NCI-H2081 (cell line): Measurements from ENCODE around the gene MYH14.

Experiments used
- DNase-seq, 2 experiments: peaks; one replicate each; lab custom pipeline; 2025; lab: John Stamatoyannopoulos, UW

Gene MYH14

DNA sequence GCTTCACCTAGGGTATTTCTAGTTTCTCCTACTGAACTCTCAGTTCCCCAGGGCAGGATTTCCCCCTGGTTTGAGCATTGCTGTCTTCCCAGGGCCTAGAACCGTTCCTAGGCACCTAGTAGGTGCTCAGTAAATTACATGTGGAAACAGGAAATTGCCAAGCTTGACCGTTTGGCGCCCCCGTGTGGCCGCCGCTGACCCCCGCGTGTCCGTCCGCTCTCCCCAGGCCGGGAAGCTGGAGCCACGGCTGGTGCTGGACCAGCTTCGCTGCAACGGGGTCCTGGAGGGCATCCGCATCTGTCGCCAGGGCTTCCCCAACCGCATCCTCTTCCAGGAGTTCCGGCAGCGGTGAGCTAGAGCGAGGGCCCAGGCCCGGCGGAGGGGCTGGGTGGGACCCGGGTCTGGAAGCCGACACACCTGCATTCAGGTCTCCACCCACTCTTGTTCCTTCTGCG lies 55.5 kb downstream of the MYH14 start:
- DNase-seq = no peak

DNA sequence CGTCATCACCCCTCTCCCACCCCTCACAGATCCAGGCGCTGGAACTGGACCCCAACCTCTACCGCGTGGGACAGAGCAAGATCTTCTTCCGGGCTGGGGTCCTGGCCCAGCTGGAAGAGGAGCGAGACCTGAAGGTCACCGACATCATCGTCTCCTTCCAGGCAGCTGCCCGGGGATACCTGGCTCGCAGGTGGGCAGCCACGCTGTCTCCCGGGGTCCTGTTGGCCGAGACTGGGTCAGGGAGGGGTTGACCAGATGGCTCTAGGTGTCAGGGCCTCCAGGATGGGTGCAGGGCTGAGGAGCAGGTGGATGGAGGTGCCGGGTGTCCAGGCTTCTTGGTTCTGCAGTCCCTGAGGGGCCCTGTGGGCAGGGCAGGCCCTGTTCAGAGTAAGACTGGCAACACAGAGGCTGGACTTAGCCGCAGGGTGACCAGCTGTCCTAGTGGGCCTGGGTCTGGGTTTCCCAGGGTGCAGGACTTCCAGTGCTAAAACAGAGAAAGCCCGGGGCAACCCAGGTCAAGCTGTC lies 58.1 kb downstream of the MYH14 start:
- DNase-seq = no peak

GRCh38 chr19:50263176-50263575 lies 59.8 kb downstream of the MYH14 start:
- DNase-seq = no peak

- DNase-seq = no peak
Observed at GRCh38 chr19:50264483-50265186, 61.2 kb downstream of the MYH14 start.

- DNase-seq = no peak
Observed at GRCh38 chr19:50266041-50266440, 62.6 kb downstream of the MYH14 start.

DNA sequence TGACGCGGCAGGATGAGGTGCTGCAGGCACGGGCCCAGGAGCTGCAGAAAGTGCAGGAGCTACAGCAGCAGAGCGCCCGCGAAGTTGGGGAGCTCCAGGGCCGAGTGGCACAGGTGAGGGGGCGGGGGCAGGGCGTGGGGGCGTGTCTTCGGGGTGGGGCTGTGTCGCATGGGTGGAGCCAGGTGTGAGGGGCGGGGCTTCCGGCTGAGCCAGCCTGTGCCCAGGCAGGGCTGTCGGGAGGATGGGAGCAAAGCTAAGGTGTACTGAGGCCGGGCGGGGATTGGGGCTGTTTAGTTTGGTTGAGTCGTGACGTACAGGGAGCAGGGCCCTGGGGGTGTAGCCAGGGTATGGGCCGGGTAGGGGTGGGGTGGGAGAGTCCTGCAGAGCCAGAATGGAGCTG lies 63.5 kb downstream of the MYH14 start:
- DNase-seq = no peak

GRCh38 chr19:50268041-50268440 lies 64.6 kb downstream of the MYH14 start:
- no peak for DNase-seq

DNA sequence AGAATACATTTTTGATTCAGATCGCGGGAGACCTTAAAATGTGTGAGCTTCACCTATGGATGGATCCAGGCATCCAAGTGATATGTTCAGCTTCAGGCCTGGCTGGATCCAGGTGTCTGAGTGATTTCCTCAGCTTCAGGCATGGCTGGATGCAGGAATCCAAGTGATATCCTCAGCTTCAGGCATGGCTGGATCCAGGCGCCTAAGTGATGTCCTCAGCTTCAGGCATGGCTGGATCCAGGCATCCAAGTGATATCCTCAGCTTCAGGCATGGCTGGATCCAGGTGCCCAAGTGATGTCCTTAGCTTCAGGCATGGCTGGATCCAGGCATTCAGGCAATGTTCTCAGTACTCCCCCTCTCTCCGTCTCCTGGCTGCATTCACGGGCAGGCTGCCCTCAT lies 65.1 kb downstream of the MYH14 start:
- DNase-seq = no peak

DNA sequence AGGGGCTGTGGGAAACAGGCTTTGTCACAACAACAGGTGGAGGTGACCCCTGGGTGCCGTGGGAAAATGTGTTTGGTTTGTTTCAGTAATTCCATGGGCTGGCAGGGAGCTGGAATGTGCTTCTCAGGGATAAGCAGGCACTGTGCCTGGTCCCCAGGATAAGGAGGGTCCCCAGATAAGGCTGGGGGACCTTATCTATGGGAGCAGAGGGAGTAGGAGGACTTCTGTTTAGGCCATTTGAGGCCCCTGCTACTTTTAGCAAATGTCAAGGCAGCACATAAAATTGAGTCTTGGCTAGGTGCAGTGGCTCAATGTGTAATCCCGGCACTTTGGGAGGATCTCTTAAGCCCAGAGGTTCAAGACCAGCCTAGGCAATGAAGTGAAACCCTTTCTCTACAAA lies 66.2 kb downstream of the MYH14 start:
- DNase-seq = no peak

GRCh38 chr19:50272263-50272897 lies 69.0 kb downstream of the MYH14 start:
- DNase-seq = no peak

DNA sequence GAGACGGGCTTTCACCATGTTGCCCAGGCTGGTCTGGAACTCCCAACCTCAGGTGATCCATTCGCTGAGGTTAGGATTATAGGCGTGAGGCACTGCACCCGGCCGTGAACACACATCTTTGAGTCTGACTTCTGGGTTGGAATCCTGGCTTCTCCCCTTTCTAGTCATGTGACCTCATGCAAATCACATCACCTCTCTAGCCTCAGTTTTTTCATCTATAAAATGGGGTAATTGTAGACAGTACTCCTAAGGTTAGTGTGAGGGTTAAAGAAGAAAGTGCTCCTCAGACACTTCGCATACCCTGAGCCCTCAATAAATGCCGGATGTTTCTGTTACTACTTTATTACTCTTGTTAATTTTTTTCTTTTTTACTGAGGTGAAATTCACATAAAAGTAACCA lies 70.4 kb downstream of the MYH14 start:
- no peak for DNase-seq

- no peak for DNase-seq
Observed at GRCh38 chr19:50275577-50276368, 72.4 kb downstream of the MYH14 start.

DNA sequence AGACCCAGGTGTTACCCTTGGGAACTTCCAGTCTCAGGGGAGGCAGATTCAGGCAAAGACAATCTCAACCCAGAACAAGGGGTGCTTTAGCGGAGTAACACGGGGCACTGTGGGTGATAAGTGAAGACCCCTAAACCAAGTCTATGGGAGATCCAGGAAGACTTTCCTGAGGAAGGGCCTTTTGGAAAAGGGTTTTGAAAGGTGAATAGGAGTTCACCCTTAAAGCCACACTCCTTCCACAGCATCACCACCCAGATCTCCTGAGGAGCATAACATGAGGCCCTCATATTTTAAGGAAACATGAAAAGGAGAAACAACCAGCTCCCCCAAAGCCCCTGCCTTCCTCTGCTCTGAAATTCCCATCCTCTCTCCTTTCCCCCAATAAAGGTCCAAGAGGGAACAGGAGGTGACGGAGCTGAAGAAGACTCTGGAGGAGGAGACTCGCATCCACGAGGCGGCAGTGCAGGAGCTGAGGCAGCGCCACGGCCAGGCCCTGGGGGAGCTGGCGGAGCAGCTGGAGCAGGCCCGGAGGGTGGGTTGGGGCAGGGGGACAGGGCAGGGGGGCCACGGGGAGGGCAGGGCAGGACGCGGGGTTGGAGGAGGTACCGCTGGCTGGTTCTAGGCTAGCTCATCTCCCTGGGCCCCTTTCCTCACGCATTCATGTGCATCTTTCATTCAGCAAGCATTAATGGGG lies 73.1 kb downstream of the MYH14 start:
- no peak for DNase-seq

- DNase-seq = no peak
Observed at GRCh38 chr19:50277966-50278580, 74.7 kb downstream of the MYH14 start.

DNA sequence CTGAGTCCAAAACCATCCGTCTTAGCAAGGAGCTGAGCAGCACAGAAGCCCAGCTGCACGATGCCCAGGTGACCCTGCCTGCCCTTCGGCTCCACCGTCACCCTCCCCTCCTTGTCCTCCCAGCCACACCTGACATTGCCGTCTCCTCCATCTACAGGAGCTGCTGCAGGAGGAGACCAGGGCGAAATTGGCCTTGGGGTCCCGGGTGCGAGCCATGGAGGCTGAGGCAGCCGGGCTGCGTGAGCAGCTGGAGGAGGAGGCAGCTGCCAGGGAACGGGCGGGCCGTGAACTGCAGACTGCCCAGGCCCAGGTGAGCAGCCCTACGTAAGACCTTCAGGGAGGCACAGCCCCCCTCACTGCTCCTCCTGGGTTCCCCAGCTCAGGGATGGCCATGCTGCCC lies 76.7 kb downstream of the MYH14 start:
- DNase-seq = no peak

DNA sequence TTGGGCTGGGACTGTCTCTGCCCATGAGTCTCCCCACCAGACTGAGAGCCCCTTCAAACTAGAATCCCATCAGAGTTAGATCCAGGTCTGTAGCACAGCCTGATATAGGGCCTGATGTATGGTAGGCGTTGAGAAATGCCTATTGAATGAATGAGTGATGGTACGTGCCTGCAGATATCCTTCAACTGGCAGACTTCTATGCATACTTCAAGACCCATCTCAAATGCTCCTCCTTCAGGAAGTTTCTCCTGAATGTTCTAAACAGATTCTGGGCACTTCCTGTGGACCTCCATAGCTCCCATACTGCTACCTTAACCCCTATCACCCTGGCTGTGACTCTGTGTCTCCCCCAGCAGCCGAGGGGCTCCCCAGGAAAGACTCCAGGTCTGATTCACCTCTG lies 77.6 kb downstream of the MYH14 start:
- no peak for DNase-seq

- no peak for DNase-seq
Observed at GRCh38 chr19:50281491-50281890, 78.1 kb downstream of the MYH14 start.

DNA sequence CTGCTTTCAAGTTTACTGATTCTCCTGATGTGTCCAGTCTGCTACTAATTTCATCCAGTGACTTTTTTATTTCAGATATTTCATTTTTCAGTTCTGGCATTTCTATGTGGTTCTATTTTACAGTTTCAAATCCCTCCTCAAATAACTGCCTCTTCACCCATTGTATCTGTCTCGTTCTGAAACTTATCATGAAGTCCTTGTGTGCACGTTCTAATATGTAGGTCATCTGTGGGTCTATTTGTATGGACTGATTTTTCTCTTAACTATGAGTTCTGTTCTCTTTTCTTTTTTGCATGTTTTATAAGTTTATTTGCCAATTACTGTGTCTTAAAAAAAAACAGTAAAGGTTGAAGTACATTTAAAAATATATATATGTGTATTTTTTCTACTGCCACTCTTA lies 82.4 kb downstream of the MYH14 start:
- no peak for DNase-seq

GRCh38 chr19:50286443-50286842 lies 83.0 kb downstream of the MYH14 start:
- DNase-seq = no peak

- DNase-seq = no peak
Observed at GRCh38 chr19:50287331-50287730, 83.9 kb downstream of the MYH14 start.

DNA sequence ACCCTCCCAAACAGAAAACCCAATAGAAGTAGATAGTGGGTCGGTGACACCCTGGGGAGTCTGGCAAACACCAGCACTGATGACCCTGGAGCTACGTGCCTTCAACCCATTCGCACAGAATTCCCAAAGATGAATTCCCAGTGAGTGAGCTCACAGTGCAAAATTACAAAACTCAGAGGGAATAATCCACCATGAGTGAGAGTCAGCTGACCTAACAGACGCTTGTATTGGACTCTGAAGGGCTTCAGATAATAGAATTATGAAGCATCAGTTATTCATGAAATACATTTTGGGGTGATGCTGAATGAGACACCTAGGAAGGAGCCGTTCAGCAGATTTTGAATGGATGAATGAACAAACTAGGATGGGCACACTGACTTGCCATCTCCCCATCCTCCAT lies 85.5 kb downstream of the MYH14 start:
- no peak for DNase-seq

DNA sequence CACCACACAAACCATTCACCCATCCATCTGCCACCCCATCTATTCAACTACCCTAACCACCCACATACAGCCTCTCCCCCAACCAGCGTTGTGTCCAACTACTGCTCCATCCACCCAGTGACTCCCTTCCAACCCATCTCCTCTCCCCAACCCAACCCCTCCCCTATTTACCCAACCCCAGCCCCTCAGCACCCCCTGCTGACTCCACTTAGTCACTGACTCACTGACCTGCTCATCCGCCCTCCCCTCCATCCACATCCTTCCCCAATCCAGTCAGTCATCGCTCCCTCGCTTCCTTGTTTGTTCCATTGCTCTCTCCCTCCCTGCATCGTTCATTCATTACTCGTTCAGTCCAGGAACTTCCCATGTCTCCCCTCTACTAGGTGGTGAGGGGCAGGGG lies 86.6 kb downstream of the MYH14 start:
- DNase-seq = no peak
